H1 (cell line): Measurements from ENCODE around the gene ERFE. TPM values are rescaled to one million over a fixed set of nuclear protein-coding genes. Genes with fewer than 3 reads are reported as not detected.

Experiments used
- CTCF ChIA-PET: fragments of 300-600 bp; sonication (Branson Sonifier 250); formaldehyde crosslinking; loops from one replicate; lab custom pipeline; 2021; ENCODE audit not compliant: partially characterized antibody; lab: Charles Lee
- POLR2A ChIA-PET: fragments of 300-600 bp; sonication (Branson Sonifier 250); formaldehyde crosslinking; loops from one replicate; lab custom pipeline; 2021; ENCODE audit warnings: inconsistent platforms; ENCODE audit not compliant: partially characterized antibody; lab: Charles Lee
- DNase-seq, 2 experiments: peaks; one replicate each; pipeline versions ENCODE4 v3.0.0 to v3.0.0-alpha.2; 2010 to 2022; ENCODE audit warnings: low spot score in 2 of 2, low read depth in 1 of 2, mixed read lengths in 1 of 2
- FAIRE-seq: peaks from 2 replicates; lab custom pipeline; 2011; peaks lifted over from hg19 to GRCh38; lab: Jason Lieb, UNC
- H2AFZ ChIP-seq: 2 replicates; pipeline ENCODE4 v1.8.1; 2012; ENCODE audit warnings: low read length, inconsistent platforms
- H2AK5ac ChIP-seq: 2 replicates; pipeline ENCODE4 v1.6.1; 2013; ENCODE audit warnings: low read depth, low read length
- H2BK120ac ChIP-seq: replicated peaks from 2 replicates; pipeline ENCODE3; 2013; ENCODE audit warnings: low read depth, low read length, inconsistent platforms
- H2BK12ac ChIP-seq: 2 replicates; pipeline ENCODE4 v1.6.1; 2013; ENCODE audit warnings: low read depth, low read length
- H2BK15ac ChIP-seq: 2 replicates; pipeline ENCODE4 v1.6.1; 2013; ENCODE audit warnings: low read length
- H2BK20ac ChIP-seq: 2 replicates; pipeline ENCODE4 v1.6.1; 2013; ENCODE audit warnings: low read length
- H2BK5ac ChIP-seq: 2 replicates; pipeline ENCODE4 v1.6.1; 2013; ENCODE audit warnings: low read depth, low read length
- H3K14ac ChIP-seq: 2 replicates; pipeline ENCODE4 v1.6.1; 2013; ENCODE audit warnings: inconsistent platforms; ENCODE audit not compliant: insufficient read length
- H3K18ac ChIP-seq: 2 replicates; pipeline ENCODE4 v1.6.1; 2013; ENCODE audit warnings: low read length; ENCODE audit errors: extremely low read depth
- H3K23ac ChIP-seq: 2 replicates; pipeline ENCODE4 v1.6.1; 2013; ENCODE audit warnings: inconsistent platforms; ENCODE audit not compliant: insufficient read length
- H3K23me2 ChIP-seq: 2 replicates; pipeline ENCODE4 v1.6.1; 2013; ENCODE audit warnings: low read depth, low read length
- H3K27ac ChIP-seq: 2 replicates; pipeline ENCODE4 v1.6.1; 2011; ENCODE audit warnings: low read depth, low read length, inconsistent platforms
- H3K27me3 ChIP-seq, 4 experiments: replicated peaks in 1 of 4; 1 replicate in 1 of 4; 2 replicates in 3 of 4; pipeline versions ENCODE4 v1.6.1 to v1.8.1; 2011 to 2013; ENCODE audit warnings: low read length in 3 of 4, mild to moderate bottlenecking in 3 of 4, inconsistent platforms in 2 of 4, mixed read lengths in 2 of 4, moderate library complexity in 1 of 4; ENCODE audit not compliant: control insufficient read depth in 3 of 4, insufficient read depth in 3 of 4; ENCODE audit errors: extremely low read depth in 1 of 4
- H3K36me3 ChIP-seq, 4 experiments: 2 replicates each; pipeline versions ENCODE4 v1.6.1 to v1.8.1; 2011 to 2013; ENCODE audit warnings: mild to moderate bottlenecking in 4 of 4, low read length in 3 of 4, moderate library complexity in 2 of 4, control low read depth in 1 of 4, inconsistent platforms in 1 of 4; ENCODE audit not compliant: insufficient read depth in 4 of 4, control insufficient read depth in 2 of 4
- H3K4ac ChIP-seq: replicated peaks from 2 replicates; pipeline ENCODE3; 2013; ENCODE audit warnings: low read length, low read depth, mixed read lengths, inconsistent platforms; ENCODE audit not compliant: insufficient read length
- H3K4me1 ChIP-seq, 4 experiments: replicated peaks in 1 of 4; 1 replicate in 1 of 4; 2 replicates in 3 of 4; pipeline versions ENCODE4 v1.6.1 to v1.8.1; 2011 to 2013; ENCODE audit warnings: low read length in 3 of 4, inconsistent platforms in 2 of 4, mixed read lengths in 1 of 4; ENCODE audit not compliant: insufficient read depth in 4 of 4, control insufficient read depth in 3 of 4
- H3K4me2 ChIP-seq, 2 experiments: 2 replicates each; pipeline versions ENCODE4 v1.6.1 to v1.8.1; 2011 to 2013; ENCODE audit warnings: low read depth in 2 of 2, low read length in 2 of 2, control low read depth in 1 of 2, inconsistent platforms in 1 of 2, mild to moderate bottlenecking in 1 of 2; ENCODE audit not compliant: insufficient read depth in 1 of 2
- H3K4me3 ChIP-seq, 4 experiments: fragments of 200-600, 300-600 bp in 1 of 4; sonication (generic), shearing (Covaris generic), sonication (Bioruptor Twin) in 1 of 4; 2 replicates each; pipeline versions ENCODE4 v1.5.1 to v1.8.1; 2011 to 2016; ENCODE audit warnings: low read length in 4 of 4, low read depth in 3 of 4, control low read depth in 2 of 4, inconsistent platforms in 2 of 4, mild to moderate bottlenecking in 2 of 4, mixed read lengths in 1 of 4, moderate library complexity in 1 of 4; ENCODE audit not compliant: insufficient read depth in 2 of 4; ENCODE audit errors: extremely low read depth in 1 of 4
- H3K56ac ChIP-seq: replicated peaks from 2 replicates; pipeline ENCODE3; 2013; ENCODE audit warnings: low read depth, mild to moderate bottlenecking, mixed read lengths, low read length, inconsistent platforms; ENCODE audit not compliant: insufficient read length
- H3K79me1 ChIP-seq: 2 replicates; pipeline ENCODE4 v1.6.1; 2013; ENCODE audit warnings: low read depth, low read length, control low read depth
- H3K79me2 ChIP-seq, 2 experiments: 2 replicates each; pipeline versions ENCODE4 v1.6.1 to v1.8.1; 2012 to 2013; ENCODE audit warnings: low read length in 2 of 2, mild to moderate bottlenecking in 2 of 2, inconsistent platforms in 1 of 2; ENCODE audit not compliant: insufficient read depth in 2 of 2, control insufficient read depth in 1 of 2
- H3K9ac ChIP-seq, 4 experiments: replicated peaks in 1 of 4; 1 replicate in 1 of 4; 2 replicates in 3 of 4; pipeline versions ENCODE4 v1.6.1 to v1.8.1; 2011 to 2013; ENCODE audit warnings: low read depth in 3 of 4, low read length in 3 of 4, control low read depth in 2 of 4, mild to moderate bottlenecking in 2 of 4, moderate library complexity in 2 of 4, inconsistent platforms in 1 of 4; ENCODE audit errors: extremely low read depth in 1 of 4
- H3K9me3 ChIP-seq, 2 experiments: 2 replicates each; pipeline versions ENCODE4 v1.6.1 to v1.8.1; 2012 to 2013; ENCODE audit warnings: mild to moderate bottlenecking in 2 of 2, moderate library complexity in 2 of 2, control low read depth in 1 of 2, inconsistent platforms in 1 of 2, low read depth in 1 of 2, low read length in 1 of 2, mixed read lengths in 1 of 2; ENCODE audit not compliant: insufficient read depth in 2 of 2
- H4K20me1 ChIP-seq, 2 experiments: replicated peaks in 1 of 2; 2 replicates each; pipeline versions ENCODE3 to v1.8.1; 2011 to 2013; ENCODE audit warnings: inconsistent platforms in 2 of 2, low read length in 2 of 2, mild to moderate bottlenecking in 1 of 2; ENCODE audit not compliant: insufficient read depth in 2 of 2, control insufficient read depth in 1 of 2
- H4K5ac ChIP-seq: 2 replicates; pipeline ENCODE4 v1.6.1; 2013; ENCODE audit warnings: low read length, low read depth, mixed read lengths, inconsistent platforms; ENCODE audit not compliant: insufficient read length
- H4K8ac ChIP-seq: 2 replicates; pipeline ENCODE4 v1.8.0; 2013; ENCODE audit warnings: mild to moderate bottlenecking, moderate library complexity, low read length, inconsistent platforms; ENCODE audit not compliant: insufficient read depth; ENCODE audit errors: extremely low read depth
- H4K91ac ChIP-seq: replicated peaks from 2 replicates; pipeline ENCODE3; 2013; ENCODE audit warnings: low read length, mixed read lengths, inconsistent platforms; ENCODE audit not compliant: insufficient read length
- ASH2L ChIP-seq: fragments of 200-600, 300-600 bp; sonication (generic); IDR thresholded peaks from one replicate; pipeline ENCODE4 v1.7.1; 2017; ENCODE audit warnings: low read length
- BACH1 ChIP-seq: IDR thresholded peaks from 2 replicates; pipeline ENCODE4 v1.6.1; 2012; ENCODE audit warnings: low read length, improper control_type of control experiment
- CBX5 ChIP-seq: fragments of 300-800, 300-1000 bp; sonication (generic); IDR thresholded peaks from 2 replicates; pipeline ENCODE4 v1.7.1; 2016; ENCODE audit warnings: antibody characterized with exemption, low read length, low read depth
- CHD2 ChIP-seq: IDR thresholded peaks from 2 replicates; pipeline ENCODE4 v1.6.1; 2012; ENCODE audit warnings: low read length, improper control_type of control experiment
- KDM1A ChIP-seq: fragments of 200-600, 300-600 bp; sonication (generic); IDR thresholded peaks from 2 replicates; pipeline ENCODE4 v1.7.1; 2016; ENCODE audit warnings: mild to moderate bottlenecking, low read length, borderline replicate concordance
- KDM5A ChIP-seq: fragments of 200-600 bp; IDR thresholded peaks from 2 replicates; pipeline ENCODE4 v1.7.1; 2012; ENCODE audit warnings: mild to moderate bottlenecking, low read length, inconsistent platforms, mixed read lengths
- RFX5 ChIP-seq: IDR thresholded peaks from 2 replicates; pipeline ENCODE4 v1.6.1; 2011; ENCODE audit warnings: low read depth, low read length, improper control_type of control experiment, borderline replicate concordance
- SAP30 ChIP-seq: fragments of 300-600 bp; sonication (generic); IDR thresholded peaks from 2 replicates; pipeline ENCODE4 v1.7.1; 2012; ENCODE audit warnings: low read length, moderate library complexity, mild to moderate bottlenecking, inconsistent platforms; ENCODE audit not compliant: insufficient read depth, insufficient replicate concordance
- SRF ChIP-seq: IDR thresholded peaks from 2 replicates; pipeline ENCODE4 v1.6.1; 2011; ENCODE audit warnings: mild to moderate bottlenecking, low read depth, low read length, moderate library complexity
- TEAD4 ChIP-seq: IDR thresholded peaks from 2 replicates; pipeline ENCODE4 v1.6.1; 2012; ENCODE audit warnings: low read depth, low read length, inconsistent platforms, mixed read lengths
- polyA plus RNA-seq, 7 experiments: library from polyadenylated mRNA; depleted of rRNA in 3 of 7; stranded (reverse) in 5 of 7; unstranded in 2 of 7; fragments of >200 nt in 5 of 7; fragments of 200-250 nt in 2 of 7; gene quantifications; 1 replicate in 5 of 7; 2 replicates in 1 of 7; 4 replicates in 1 of 7; pipeline versions ENCODE4 v1.2.1 to v1.2.3, GENCODE V29; 2011 to 2013; ENCODE audit warnings: missing spikeins in 2 of 7, mixed read lengths in 2 of 7
- total RNA-seq: library from RNA; stranded (reverse); fragmentation: NEBNext Ultra II Directional; extraction: Animal tissue kit (Norgen Biotek cat#: 25700); gene quantifications from 2 replicates; pipeline ENCODE4 v1.2.1, GENCODE V29; 2021

Gene ERFE
- total and polyA plus RNA-seq, 2 of the 8 experiments (the other 6 are each of a cell fraction or from before 2014, with no cell fraction given): 2.5 to 3.6 TPM

DNA sequence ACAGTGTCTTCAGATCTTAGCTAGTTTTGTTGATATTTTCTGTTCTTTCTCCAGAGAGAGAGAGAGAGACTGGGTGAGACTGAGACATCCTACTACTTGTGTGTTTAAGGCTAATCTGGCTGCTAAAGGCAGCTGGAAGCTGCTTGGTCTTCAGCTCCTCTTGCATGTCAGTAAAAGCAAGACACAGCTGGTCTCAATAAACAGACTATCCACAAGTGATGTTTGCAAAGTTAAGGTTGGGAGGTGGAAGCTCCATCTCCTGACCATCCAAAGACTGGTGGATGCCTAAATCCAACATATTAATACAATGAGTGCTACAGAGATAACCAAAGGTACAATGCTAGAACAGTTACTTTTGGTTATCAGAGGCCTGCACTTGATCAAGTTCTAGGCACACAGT is 17.8 kb downstream of the ERFE start:
- CTCF ChIA-PET: interaction anchor here (0.6 kb wide), 1 partner anchor 341 kb away, joined by 3 read pairs; no protein-coding TSS in a partner anchor
- no peak overlapping the region for H3K4me2 ChIP-seq
- no peak overlapping the region for H2BK12ac ChIP-seq
- DNase-seq (no peak), FAIRE-seq (no peak)
- peaks cover 3 to 14% of the 10 kb centered on the region in 2 experiments for H4K20me1 ChIP-seq
- no peaks in the 10 kb centered on the region; the same call in 1 of the 2 replicates for H3K79me1 ChIP-seq
- POLR2A ChIA-PET: interaction anchor here (0.6 to 1.4 kb wide), 4 partner anchors 9 to 19 kb away, joined by 3 to 5 read pairs (median 3); no protein-coding TSS in a partner anchor
- no peak overlapping the region for H3K18ac ChIP-seq
- H3K14ac ChIP-seq: no peak overlapping the region
- no peak overlapping the region for H2AFZ ChIP-seq
- H3K36me3 ChIP-seq: peaks cover 11 to 60% (median 22%) of the 10 kb centered on the region in 4 experiments; a peak in 7 of 8 replicates
- no peak overlapping the region for H4K91ac ChIP-seq
- H3K4me3 ChIP-seq: no peak overlapping the region
- H3K27me3 ChIP-seq: no peaks in the 10 kb centered on the region
- no peaks in the 10 kb centered on the region for H3K9me3 ChIP-seq
- H3K4ac ChIP-seq: no peak overlapping the region
- no peak overlapping the region for H4K5ac ChIP-seq
- H2BK15ac ChIP-seq: no peak overlapping the region
- H3K56ac ChIP-seq: no peak overlapping the region
- no peak overlapping the region for H2AK5ac ChIP-seq
- no peak overlapping the region for H3K27ac ChIP-seq
- no peaks in the 10 kb centered on the region for H3K79me2 ChIP-seq
- H3K9ac ChIP-seq: no peak overlapping the region
- H3K4me1 ChIP-seq: no peaks in the 10 kb centered on the region
- no peaks in the 10 kb centered on the region for H3K23me2 ChIP-seq
- no peak overlapping the region for H4K8ac ChIP-seq
- no peak overlapping the region for H2BK120ac ChIP-seq
- H2BK20ac ChIP-seq: no peak overlapping the region
- no peak overlapping the region for H3K23ac ChIP-seq
- no peak overlapping the region for H2BK5ac ChIP-seq
- no peak for TF ChIP-seq CHD2
- no peak for TF ChIP-seq BACH1
- TF ChIP-seq CBX5: no peak
- no peak for TF ChIP-seq KDM5A
- TF ChIP-seq KDM1A: no peak
- TF ChIP-seq ASH2L: no peak
- no peak for TF ChIP-seq RFX5
- no peak for TF ChIP-seq SRF
- no peak for TF ChIP-seq SAP30
- TF ChIP-seq TEAD4: no peak
